Measurements from ENCODE around the gene NOL3.
A peak's percentile ranks its signal among the peaks of the same experiment; 100 is the strongest.

NOL3 gene

DNA sequence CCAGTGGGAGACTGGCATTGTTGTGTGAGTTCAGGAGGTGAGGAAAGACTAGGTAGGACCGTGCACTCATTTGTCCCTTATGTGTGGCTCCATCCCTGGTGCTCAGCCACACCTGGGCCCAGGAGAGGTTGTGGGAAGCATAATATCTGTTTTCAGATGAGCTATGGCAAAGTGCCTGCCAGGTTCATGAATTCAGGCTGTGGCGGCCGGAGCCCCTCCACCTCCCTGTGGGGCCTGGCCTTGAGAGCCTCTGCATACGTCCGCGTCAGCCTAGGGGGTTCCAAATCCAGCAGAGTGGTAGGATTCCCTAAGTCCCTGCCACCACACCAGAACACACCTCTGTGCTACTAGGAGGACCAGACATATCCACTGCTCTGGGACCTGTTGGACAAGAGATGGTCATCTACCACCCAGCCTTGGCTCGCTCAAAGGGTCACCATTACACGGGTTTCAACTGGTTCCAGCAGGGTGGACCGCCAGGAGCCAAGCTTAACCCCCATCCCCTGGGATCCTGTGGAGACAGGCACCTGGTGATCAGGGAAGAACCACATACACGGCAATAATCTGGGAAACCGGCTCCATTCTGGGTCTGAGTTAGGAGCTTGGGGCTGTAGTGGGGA, 21.6 kb upstream of the NOL3 start:
- DNase-seq (ENCODE audit: low read depth): no peak
- TF ChIP-seq, protein P1, sequence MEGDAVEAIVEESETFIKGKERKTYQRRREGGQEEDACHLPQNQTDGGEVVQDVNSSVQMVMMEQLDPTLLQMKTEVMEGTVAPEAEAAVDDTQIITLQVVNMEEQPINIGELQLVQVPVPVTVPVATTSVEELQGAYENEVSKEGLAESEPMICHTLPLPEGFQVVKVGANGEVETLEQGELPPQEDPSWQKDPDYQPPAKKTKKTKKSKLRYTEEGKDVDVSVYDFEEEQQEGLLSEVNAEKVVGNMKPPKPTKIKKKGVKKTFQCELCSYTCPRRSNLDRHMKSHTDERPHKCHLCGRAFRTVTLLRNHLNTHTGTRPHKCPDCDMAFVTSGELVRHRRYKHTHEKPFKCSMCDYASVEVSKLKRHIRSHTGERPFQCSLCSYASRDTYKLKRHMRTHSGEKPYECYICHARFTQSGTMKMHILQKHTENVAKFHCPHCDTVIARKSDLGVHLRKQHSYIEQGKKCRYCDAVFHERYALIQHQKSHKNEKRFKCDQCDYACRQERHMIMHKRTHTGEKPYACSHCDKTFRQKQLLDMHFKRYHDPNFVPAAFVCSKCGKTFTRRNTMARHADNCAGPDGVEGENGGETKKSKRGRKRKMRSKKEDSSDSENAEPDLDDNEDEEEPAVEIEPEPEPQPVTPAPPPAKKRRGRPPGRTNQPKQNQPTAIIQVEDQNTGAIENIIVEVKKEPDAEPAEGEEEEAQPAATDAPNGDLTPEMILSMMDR (IDR thresholded peaks at IDR 0.05; ENCODE audit: insufficient read depth, low read depth, low read length, missing control alignments): no peak
- H3K4me3 ChIP-seq (ENCODE audit: low read depth, low read length): no peak overlapping the region

DNA sequence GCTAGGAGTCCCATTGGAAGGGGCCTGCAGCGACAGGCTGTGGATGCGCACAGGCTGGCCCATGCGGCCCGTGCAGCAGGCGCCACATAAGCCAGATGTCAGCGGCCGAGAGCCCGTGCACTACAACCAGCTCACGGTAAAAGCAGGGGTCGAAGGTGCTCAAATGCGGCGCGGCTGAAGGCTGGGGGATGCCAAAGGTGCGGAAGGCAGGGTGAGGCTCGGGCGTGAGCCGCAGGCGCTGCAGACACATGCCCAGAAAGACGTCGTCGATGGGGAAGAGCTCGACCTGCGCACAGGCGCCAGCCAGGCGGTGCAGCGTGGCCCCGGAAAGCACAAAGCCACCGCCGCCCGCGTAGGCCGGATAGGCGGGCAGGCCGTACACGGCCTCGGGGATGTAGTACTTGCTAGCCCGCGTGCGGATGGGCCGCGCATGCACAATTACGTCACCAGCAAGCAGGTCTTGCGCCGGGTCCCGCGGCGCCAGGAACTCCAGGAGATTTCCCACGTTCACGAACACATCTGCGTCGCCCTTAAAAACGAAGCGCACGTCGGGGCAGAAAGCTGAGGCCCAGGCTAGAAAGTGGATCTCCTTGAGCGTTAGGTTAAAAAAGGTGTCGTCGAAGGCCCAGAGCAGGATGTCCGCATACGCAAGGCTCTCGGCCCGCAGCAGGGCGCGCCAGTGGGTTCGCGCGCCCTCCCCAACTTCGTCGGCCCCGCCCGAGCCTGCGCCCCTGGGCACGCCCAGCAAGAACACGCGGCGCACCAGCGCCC, 20.9 kb upstream of the NOL3 start:
- TF ChIP-seq, protein P1 (IDR thresholded peaks at IDR 0.05; ENCODE audit: insufficient read depth, low read depth, low read length, missing control alignments): no peak
- no peak for DNase-seq (ENCODE audit: low read depth)
- no peak overlapping the region for H3K4me3 ChIP-seq (ENCODE audit: low read depth, low read length)

DNA sequence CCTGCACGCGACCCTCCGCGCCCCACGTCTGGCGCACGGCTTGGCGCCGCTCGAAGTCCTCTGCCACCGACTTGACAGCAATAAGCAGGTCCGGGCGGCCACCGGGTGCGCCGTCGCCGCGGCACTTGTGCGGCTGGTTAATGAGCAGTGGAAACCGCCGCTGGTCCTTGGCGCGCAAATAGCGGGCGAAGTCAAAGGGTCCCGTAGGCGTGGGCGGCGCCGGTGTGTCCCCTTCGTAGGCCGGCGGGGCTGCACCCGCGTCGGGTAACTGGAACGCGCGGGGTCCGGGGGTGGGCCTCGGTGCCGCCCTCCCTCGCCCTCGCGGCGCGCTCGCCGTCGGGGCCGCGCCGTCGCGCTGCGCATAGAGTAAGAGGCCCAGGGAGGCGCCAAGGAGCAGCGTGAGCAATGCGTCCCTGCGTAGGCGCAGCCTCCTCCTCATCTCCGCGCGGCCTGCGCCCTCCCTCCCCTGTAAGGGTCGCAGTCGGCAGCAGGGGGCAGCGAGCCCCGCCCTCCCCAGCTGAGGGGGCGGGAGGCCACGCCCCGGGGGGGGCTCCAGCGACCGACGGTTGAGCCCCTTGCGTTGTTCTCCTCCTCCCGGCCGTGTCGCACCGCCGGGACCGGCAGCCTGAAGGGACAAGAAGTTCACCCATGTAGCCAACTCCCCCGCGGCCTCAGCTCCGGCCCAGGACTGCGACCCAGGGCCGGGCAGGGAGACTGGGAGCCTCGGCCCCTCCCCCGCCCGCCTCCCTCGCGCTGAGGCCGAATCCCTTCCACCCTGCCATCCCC, 20.1 kb upstream of the NOL3 start:
- TF ChIP-seq, protein P1 (IDR thresholded peaks at IDR 0.05; ENCODE audit: insufficient read depth, low read depth, low read length, missing control alignments): no peak
- peak overlapping the region; percentile 73 for H3K4me3 ChIP-seq (ENCODE audit: low read depth, low read length)
- peak; percentile 44 for DNase-seq (ENCODE audit: low read depth)

DNA sequence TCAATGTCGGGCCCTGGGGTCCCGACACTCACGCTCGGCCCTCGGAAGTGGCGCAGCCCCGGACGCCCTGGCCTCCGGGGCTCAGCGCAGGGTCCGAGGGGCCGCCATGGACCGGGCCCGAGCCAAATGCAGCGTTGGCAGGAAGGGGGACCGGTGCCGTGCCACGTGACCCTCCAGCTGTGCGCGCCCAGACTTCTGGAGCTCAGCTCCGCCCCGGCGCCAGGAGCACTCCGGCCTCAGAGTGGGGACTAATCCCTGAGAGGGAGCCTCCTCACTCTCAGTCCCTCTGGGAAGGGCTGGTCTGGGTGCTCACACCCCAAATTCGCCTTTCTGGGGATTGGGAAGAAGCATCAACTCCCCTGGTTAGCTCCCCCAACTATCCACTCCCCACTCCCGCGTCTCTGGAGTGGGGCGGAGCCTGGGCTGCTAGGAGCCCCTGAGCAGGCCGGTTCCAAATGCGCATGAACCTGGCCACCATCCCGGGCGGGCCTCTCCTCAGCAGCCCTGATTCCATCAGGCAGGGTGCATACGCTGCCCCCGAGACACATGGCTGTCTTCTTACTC, 19.4 kb upstream of the NOL3 start, which contains the start of gene B3GNT9:
Gene B3GNT9, minus strand, starts transcription at position 166 of the 564 bp plus-strand sequence. CDS start 513 bp downstream, outside the sequence.
- H3K4me3 ChIP-seq (ENCODE audit: low read depth, low read length): peak within 1 kb of the TSS; percentile 73
- peak; percentile 67 for DNase-seq (ENCODE audit: low read depth)
- TF ChIP-seq, protein P1 (IDR thresholded peaks at IDR 0.05; ENCODE audit: insufficient read depth, low read depth, low read length, missing control alignments): no peak

DNA sequence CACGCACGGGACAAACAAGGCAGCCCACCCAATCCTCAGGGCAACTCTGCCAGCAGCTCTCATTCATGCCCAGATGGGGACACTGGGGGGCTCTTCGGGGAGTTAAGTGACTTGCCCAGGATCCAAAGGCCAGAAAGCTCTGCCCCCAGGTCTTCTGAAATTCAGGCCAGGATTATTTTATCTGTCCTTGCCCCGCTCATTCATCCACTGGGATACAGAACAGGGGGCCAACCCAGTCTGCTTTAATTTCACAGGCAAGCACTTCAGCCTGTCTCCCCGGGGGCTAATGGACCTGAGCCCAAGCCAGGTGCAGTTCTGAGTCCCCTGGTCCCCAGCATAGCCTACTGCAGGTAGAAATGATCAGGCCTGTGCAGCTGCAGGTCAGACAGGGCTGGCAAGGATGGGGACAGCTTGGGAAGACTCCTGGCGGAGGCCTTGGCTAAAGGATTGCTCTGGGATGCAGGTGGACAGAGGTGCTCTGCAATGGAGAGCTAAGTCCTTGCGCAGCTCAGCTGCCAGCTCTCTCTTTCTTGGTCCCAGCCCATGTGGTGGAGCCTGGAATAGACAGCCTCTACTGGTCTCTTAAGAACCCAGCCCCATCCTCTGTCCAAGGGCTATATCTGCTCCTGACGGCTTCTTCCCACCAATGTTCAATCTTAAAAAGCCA, 18.8 kb upstream of the NOL3 start:
- no peak for DNase-seq (ENCODE audit: low read depth)
- TF ChIP-seq, protein P1 (IDR thresholded peaks at IDR 0.05; ENCODE audit: insufficient read depth, low read depth, low read length, missing control alignments): no peak
- H3K4me3 ChIP-seq (ENCODE audit: low read depth, low read length): no peak overlapping the region

DNA sequence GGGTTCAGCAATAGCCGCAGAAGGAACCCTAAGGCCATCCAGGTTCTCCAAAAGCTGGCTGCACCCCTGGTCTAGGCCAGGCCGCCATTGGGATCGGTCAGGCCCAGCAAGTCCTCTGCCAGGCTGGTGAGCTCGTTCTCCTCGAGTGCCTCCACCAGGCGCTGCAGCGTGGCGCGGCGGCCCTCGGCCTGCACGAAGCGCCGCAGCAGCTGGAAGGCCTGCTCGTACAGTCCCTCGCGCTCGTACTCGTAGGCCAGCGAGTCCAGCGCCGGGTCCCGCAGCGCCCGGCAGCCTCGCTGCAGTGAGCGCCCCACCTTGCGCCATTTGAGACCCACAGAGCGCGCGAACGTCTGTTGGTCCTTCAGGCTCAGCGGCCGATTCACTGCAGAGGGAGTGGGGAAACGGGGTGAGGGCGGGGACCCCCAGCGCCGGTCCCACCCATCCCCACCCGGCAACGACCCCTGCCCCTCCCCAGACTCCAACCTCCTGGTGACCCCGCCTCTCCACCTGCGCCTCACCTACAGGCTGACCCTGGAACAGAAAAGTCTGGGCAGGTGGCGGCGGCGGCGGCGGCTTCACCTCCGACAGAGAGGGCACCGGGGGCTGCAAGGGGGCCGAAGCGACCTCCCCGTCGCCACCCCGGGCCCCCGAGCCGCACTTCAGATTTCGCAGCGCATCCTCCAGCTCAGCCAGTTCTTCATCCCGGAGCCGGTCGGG, 15.6 kb upstream of the NOL3 start:
- H3K4me3 ChIP-seq (ENCODE audit: low read depth, low read length): no peak overlapping the region
- no peak for DNase-seq (ENCODE audit: low read depth)
- TF ChIP-seq, protein P1 (IDR thresholded peaks at IDR 0.05; ENCODE audit: insufficient read depth, low read depth, low read length, missing control alignments): no peak

All from GM12865 (cell line).